HG03060 (cell line): ENCODE results near the gene RSRC2.

Experiments
- ATAC-seq: cut with Tn5 transposase; IDR thresholded peaks from one replicate; pipeline ENCODE4 v1.9.1; 2021; ENCODE audit warnings: low read depth, moderate number of reproducible peaks; ENCODE audit not compliant: unreplicated experiment

Gene RSRC2

GRCh38 chr12:122454739-122455138, 72.0 kb downstream of the RSRC2 start:
- no peak for ATAC-seq

- no peak for ATAC-seq
Measured at GRCh38 chr12:122454250-122454721, 72.5 kb downstream of the RSRC2 start.
